HEK293 (cell line): ENCODE results near the gene LGALSL.

ENCODE experiments used
- TF ChIP-seq, protein P1 (sequence below): fragments of 450-650 bp; formaldehyde crosslinking; conservative IDR thresholded peaks from 2 replicates; pipeline ENCODE4 v1.5.1; 2016; ENCODE audit warnings: low read depth, missing biosample characterization, missing genetic modification characterization
- TF ChIP-seq, protein P2 (sequence below): fragments of 450-650 bp; formaldehyde crosslinking; IDR thresholded peaks from 2 replicates; pipeline ENCODE4 v1.5.1; 2017; ENCODE audit warnings: missing biosample characterization, missing genetic modification characterization
- TF ChIP-seq, protein P3 (sequence below): fragments of 450-650 bp; formaldehyde crosslinking; IDR thresholded peaks from 2 replicates; pipeline ENCODE4 v1.5.1; 2016; ENCODE audit warnings: missing biosample characterization, missing genetic modification characterization

DNA sequence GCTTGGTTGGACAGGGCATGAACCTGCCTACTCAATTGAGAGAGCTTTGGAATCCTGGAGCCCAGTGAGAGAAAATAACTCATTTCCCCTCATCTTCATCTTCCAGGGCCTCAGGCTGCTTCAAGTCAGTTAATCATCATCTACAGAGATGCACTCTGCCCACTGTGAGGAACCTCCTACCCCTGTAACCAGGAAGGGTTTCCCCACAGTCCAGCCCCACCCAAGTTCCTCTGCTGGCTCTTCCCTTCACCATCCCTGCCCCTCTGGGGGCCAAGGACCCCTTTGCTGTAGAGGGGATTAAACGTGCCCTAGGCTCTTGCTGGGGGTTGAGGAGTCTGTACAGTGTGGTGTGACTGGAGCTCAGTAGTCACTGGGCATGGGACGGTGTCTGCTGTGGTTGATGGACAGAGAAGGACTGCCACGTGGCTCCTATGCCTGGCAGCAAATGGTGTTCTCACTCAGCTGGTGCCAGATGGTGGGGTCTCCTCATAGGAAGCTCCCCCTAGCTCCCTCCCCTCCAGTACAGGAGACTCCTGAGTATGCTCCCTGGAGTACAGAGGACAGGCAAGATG is 29.5 kb upstream of the LGALSL start:
- TF ChIP-seq, protein P1, sequence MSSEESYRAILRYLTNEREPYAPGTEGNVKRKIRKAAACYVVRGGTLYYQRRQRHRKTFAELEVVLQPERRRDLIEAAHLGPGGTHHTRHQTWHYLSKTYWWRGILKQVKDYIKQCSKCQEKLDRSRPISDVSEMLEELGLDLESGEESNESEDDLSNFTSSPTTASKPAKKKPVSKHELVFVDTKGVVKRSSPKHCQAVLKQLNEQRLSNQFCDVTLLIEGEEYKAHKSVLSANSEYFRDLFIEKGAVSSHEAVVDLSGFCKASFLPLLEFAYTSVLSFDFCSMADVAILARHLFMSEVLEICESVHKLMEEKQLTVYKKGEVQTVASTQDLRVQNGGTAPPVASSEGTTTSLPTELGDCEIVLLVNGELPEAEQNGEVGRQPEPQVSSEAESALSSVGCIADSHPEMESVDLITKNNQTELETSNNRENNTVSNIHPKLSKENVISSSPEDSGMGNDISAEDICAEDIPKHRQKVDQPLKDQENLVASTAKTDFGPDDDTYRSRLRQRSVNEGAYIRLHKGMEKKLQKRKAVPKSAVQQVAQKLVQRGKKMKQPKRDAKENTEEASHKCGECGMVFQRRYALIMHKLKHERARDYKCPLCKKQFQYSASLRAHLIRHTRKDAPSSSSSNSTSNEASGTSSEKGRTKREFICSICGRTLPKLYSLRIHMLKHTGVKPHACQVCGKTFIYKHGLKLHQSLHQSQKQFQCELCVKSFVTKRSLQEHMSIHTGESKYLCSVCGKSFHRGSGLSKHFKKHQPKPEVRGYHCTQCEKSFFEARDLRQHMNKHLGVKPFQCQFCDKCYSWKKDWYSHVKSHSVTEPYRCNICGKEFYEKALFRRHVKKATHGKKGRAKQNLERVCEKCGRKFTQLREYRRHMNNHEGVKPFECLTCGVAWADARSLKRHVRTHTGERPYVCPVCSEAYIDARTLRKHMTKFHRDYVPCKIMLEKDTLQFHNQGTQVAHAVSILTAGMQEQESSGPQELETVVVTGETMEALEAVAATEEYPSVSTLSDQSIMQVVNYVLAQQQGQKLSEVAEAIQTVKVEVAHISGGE (tag by site-specific recombination), result no peak
- TF ChIP-seq, protein P2, sequence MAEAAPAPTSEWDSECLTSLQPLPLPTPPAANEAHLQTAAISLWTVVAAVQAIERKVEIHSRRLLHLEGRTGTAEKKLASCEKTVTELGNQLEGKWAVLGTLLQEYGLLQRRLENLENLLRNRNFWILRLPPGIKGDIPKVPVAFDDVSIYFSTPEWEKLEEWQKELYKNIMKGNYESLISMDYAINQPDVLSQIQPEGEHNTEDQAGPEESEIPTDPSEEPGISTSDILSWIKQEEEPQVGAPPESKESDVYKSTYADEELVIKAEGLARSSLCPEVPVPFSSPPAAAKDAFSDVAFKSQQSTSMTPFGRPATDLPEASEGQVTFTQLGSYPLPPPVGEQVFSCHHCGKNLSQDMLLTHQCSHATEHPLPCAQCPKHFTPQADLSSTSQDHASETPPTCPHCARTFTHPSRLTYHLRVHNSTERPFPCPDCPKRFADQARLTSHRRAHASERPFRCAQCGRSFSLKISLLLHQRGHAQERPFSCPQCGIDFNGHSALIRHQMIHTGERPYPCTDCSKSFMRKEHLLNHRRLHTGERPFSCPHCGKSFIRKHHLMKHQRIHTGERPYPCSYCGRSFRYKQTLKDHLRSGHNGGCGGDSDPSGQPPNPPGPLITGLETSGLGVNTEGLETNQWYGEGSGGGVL (tag by site-specific recombination), result no peak
- TF ChIP-seq, protein P3, sequence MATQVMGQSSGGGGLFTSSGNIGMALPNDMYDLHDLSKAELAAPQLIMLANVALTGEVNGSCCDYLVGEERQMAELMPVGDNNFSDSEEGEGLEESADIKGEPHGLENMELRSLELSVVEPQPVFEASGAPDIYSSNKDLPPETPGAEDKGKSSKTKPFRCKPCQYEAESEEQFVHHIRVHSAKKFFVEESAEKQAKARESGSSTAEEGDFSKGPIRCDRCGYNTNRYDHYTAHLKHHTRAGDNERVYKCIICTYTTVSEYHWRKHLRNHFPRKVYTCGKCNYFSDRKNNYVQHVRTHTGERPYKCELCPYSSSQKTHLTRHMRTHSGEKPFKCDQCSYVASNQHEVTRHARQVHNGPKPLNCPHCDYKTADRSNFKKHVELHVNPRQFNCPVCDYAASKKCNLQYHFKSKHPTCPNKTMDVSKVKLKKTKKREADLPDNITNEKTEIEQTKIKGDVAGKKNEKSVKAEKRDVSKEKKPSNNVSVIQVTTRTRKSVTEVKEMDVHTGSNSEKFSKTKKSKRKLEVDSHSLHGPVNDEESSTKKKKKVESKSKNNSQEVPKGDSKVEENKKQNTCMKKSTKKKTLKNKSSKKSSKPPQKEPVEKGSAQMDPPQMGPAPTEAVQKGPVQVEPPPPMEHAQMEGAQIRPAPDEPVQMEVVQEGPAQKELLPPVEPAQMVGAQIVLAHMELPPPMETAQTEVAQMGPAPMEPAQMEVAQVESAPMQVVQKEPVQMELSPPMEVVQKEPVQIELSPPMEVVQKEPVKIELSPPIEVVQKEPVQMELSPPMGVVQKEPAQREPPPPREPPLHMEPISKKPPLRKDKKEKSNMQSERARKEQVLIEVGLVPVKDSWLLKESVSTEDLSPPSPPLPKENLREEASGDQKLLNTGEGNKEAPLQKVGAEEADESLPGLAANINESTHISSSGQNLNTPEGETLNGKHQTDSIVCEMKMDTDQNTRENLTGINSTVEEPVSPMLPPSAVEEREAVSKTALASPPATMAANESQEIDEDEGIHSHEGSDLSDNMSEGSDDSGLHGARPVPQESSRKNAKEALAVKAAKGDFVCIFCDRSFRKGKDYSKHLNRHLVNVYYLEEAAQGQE (tag by site-specific recombination), result no peak
